Lower lobe of right lung (tissue), 2 donors: ENCODE results near the gene CDKL2. TPM values are rescaled to one million over a fixed set of nuclear protein-coding genes. Genes with fewer than 3 reads are reported as not detected.
"Not testable (repeated sequence)": the region's sequence is repeated elsewhere in the genome, so short reads cannot be mapped to it uniquely, and the experiment has no call there.

Experiments
- ATAC-seq, 2 donors: fragments of 200-7000 bp; cut with Tn5 transposase; one replicate each; pipeline ENCODE4 v1.9.1; 2020 to 2022; ENCODE audit warnings: mild to moderate bottlenecking in 2 of 2, moderate library complexity in 2 of 2
- DNase-seq: peaks from one replicate; pipeline ENCODE4 v3.0.0-alpha.2; 2020
- H3K27ac ChIP-seq: fragments of 200-600 bp; one replicate; pipeline ENCODE4 v1.8.0; 2022
- H3K27me3 ChIP-seq: fragments of 200-600 bp; one replicate; pipeline ENCODE4 v1.8.0; 2022; ENCODE audit warnings: low read depth
- H3K36me3 ChIP-seq: fragments of 200-600 bp; one replicate; pipeline ENCODE4 v1.8.0; 2022; ENCODE audit warnings: mild to moderate bottlenecking
- H3K4me1 ChIP-seq: fragments of 200-600 bp; one replicate; pipeline ENCODE4 v1.8.0; 2022
- H3K4me3 ChIP-seq: fragments of 200-600 bp; one replicate; pipeline ENCODE4 v1.8.0; 2022; ENCODE audit warnings: mild to moderate bottlenecking
- H3K9me3 ChIP-seq: fragments of 200-600 bp; one replicate; pipeline ENCODE4 v1.8.0; 2022
- CTCF ChIP-seq: fragments of 200-600 bp; IDR thresholded peaks from one replicate; pipeline ENCODE4 v1.8.0; 2022; ENCODE audit warnings: antibody characterized with exemption, mild to moderate bottlenecking
- intact Hi-C: fragments of 100-400 bp; cut with DNase I; formaldehyde crosslinking; loops from one replicate; pipeline ENCODE4 v1.11.0; 2022
- total RNA-seq: library from RNA; stranded (reverse); fragmentation: NEBNext Ultra II Directional; extraction: Animal tissue kit (Norgen Biotek cat#: 25700); gene quantifications from one replicate; pipeline ENCODE4 v1.2.1, GENCODE V29; 2021
- donor health status: DM: no; HTN: yes; CAD: no; lungs with severe emphysema.

Gene CDKL2
- total RNA-seq, 1 donor from 2014 or later: 20.9 TPM

GRCh38 chr4:75545526-75545925, 84.8 kb downstream of the CDKL2 start:
- intact Hi-C loops: no loop called here
- Histone ChIP-seq H3K4me3 (no peak overlapping the region), H3K27me3 (no peaks in the 10 kb centered on the region), H3K36me3 (peaks cover 19% of the 10 kb centered on the region), H3K9me3 (no peaks in the 10 kb centered on the region), H3K4me1 (no peaks in the 10 kb centered on the region), H3K27ac (no peak overlapping the region)
- TF ChIP-seq CTCF: no peak
- no peak for ATAC-seq
- no peak for DNase-seq

GRCh38 chr4:75544870-75545269, 85.5 kb downstream of the CDKL2 start:
- ATAC-seq: no peak
- TF ChIP-seq CTCF: no peak
- DNase-seq: no peak
- no peaks in the 10 kb centered on the region for H3K4me1 ChIP-seq
- no peak overlapping the region for H3K27ac ChIP-seq
- peaks cover 22% of the 10 kb centered on the region for H3K36me3 ChIP-seq
- intact Hi-C loops: no loop called here
- no peak overlapping the region for H3K4me3 ChIP-seq
- no peaks in the 10 kb centered on the region for H3K27me3 ChIP-seq
- H3K9me3 ChIP-seq: no peaks in the 10 kb centered on the region

- H3K27me3 ChIP-seq, intact Hi-C loops, DNase-seq, H3K4me1 ChIP-seq, H3K27ac ChIP-seq, H3K9me3 ChIP-seq, ATAC-seq, H3K4me3 ChIP-seq: not testable (repeated sequence)
- peaks cover 22% of the 10 kb centered on the region for H3K36me3 ChIP-seq
These were observed 86.1 kb downstream of the CDKL2 start for GRCh38 chr4:75544220-75544619.

GRCh38 chr4:75542824-75543223, 87.5 kb downstream of the CDKL2 start:
- peaks cover 22% of the 10 kb centered on the region for H3K36me3 ChIP-seq
- no peak for ATAC-seq
- no peak overlapping the region for H3K27ac ChIP-seq
- TF ChIP-seq CTCF: no peak
- no peak overlapping the region for H3K4me3 ChIP-seq
- intact Hi-C loops: no loop called here
- no peaks in the 10 kb centered on the region for H3K4me1 ChIP-seq
- no peak for DNase-seq
- no peaks in the 10 kb centered on the region for H3K9me3 ChIP-seq
- no peaks in the 10 kb centered on the region for H3K27me3 ChIP-seq

- H3K9me3 ChIP-seq, H3K4me3 ChIP-seq, H3K4me1 ChIP-seq, ATAC-seq, H3K27ac ChIP-seq, DNase-seq, H3K27me3 ChIP-seq, intact Hi-C loops: not testable (repeated sequence)
- peaks cover 15% of the 10 kb centered on the region for H3K36me3 ChIP-seq
These were observed 93.0 kb downstream of the CDKL2 start for GRCh38 chr4:75537308-75537707.

GRCh38 chr4:75533926-75534325, 96.4 kb downstream of the CDKL2 start:
- H3K4me3 ChIP-seq, H3K27ac ChIP-seq, DNase-seq, intact Hi-C loops, ATAC-seq, H3K9me3 ChIP-seq, H3K27me3 ChIP-seq, H3K4me1 ChIP-seq: not testable (repeated sequence)
- H3K36me3 ChIP-seq: peaks cover 33% of the 10 kb centered on the region

GRCh38 chr4:75533339-75533887, 96.9 kb downstream of the CDKL2 start:
- intact Hi-C loops, DNase-seq, H3K27ac ChIP-seq, H3K4me1 ChIP-seq, H3K4me3 ChIP-seq, ATAC-seq, H3K27me3 ChIP-seq, H3K9me3 ChIP-seq: not testable (repeated sequence)
- peaks cover 36% of the 10 kb centered on the region for H3K36me3 ChIP-seq

- H3K27me3 ChIP-seq, intact Hi-C loops, H3K9me3 ChIP-seq, DNase-seq, ATAC-seq, H3K4me1 ChIP-seq, H3K4me3 ChIP-seq, H3K27ac ChIP-seq: not testable (repeated sequence)
- H3K36me3 ChIP-seq: peaks cover 54% of the 10 kb centered on the region
These were observed 98.7 kb downstream of the CDKL2 start for GRCh38 chr4:75531536-75532143.
